HepG2 (cell line): Measurements from ENCODE around the gene FDPS. TPM values are rescaled to one million over a fixed set of nuclear protein-coding genes. Genes with fewer than 3 reads are reported as not detected.

Source experiments
- ELF1 ChIP-seq: sonication (generic); formaldehyde crosslinking; IDR thresholded peaks from 2 replicates; pipeline ENCODE4 v1.4.0; 2020; ENCODE audit warnings: missing genetic modification reagents
- GABPB1 ChIP-seq: IDR thresholded peaks from 2 replicates; pipeline ENCODE4 v1.6.1; 2016; ENCODE audit warnings: mild to moderate bottlenecking, missing genetic modification reagents, moderate library complexity, missing compliant biosample characterization
- HNRNPL ChIP-seq: fragments of 200-400 bp; formaldehyde crosslinking; IDR thresholded peaks from 2 replicates; pipeline ENCODE4 v1.6.1; 2017; ENCODE audit warnings: mild to moderate bottlenecking, low read depth, low read length
- KLF11 ChIP-seq: IDR thresholded peaks from 2 replicates; pipeline ENCODE4 v1.6.1; 2016; ENCODE audit warnings: missing compliant biosample characterization
- TCF7L2 ChIP-seq: IDR thresholded peaks from 2 replicates; pipeline ENCODE4 v1.6.1; 2011; ENCODE audit warnings: mild to moderate bottlenecking, low read depth, low read length, moderate library complexity
- YEATS4 ChIP-seq: sonication (generic); formaldehyde crosslinking; IDR thresholded peaks from 2 replicates; pipeline ENCODE4 v1.4.0; 2020; ENCODE audit warnings: missing genetic modification reagents, borderline replicate concordance
- ZC3H4 ChIP-seq: sonication (generic); formaldehyde crosslinking; IDR thresholded peaks from 2 replicates; pipeline ENCODE4 v1.4.0; 2020; ENCODE audit warnings: missing genetic modification reagents, borderline replicate concordance
- ZNF549 ChIP-seq: sonication (generic); formaldehyde crosslinking; IDR thresholded peaks from 2 replicates; pipeline ENCODE4 v1.5.0; 2020; ENCODE audit warnings: missing genetic modification reagents
- polyA plus RNA-seq, 8 experiments: library from polyadenylated mRNA; depleted of rRNA in 3 of 8; stranded (reverse) in 7 of 8; unstranded in 1 of 8; fragments of >200 nt; fragmentation: Illumina TruSeq in 4 of 8; extraction: Trizol in 4 of 8; gene quantifications; 2 replicates each; pipeline versions ENCODE4 v1.2.1 to v1.2.3, GENCODE V29; 2011 to 2016; ENCODE audit warnings: low read depth in 4 of 8, missing spikeins in 1 of 8, mixed read lengths in 1 of 8; ENCODE audit not compliant: insufficient read depth in 1 of 8
- total RNA-seq, 5 experiments: library from RNA; depleted of rRNA; stranded (reverse); fragments of >200 nt; fragmentation: Illumina TruSeq; extraction: Trizol; gene quantifications; 2 replicates each; pipeline ENCODE4 v1.2.3, GENCODE V29; 2016; ENCODE audit warnings: low read depth in 1 of 5
- TF ChIP-seq, protein P1 (sequence below): sonication (generic); formaldehyde crosslinking; IDR thresholded peaks from 2 replicates; pipeline ENCODE4 v1.5.1; 2020; ENCODE audit warnings: missing genetic modification reagents, mild to moderate bottlenecking, borderline replicate concordance
- TF ChIP-seq, protein P2 (sequence below): sonication (generic); formaldehyde crosslinking; conservative IDR thresholded peaks from 2 replicates; pipeline ENCODE4 v1.8.1; 2023; ENCODE audit warnings: missing genetic modification reagents
- TF ChIP-seq, protein P3 (sequence below): sonication (generic); formaldehyde crosslinking; conservative IDR thresholded peaks from 2 replicates; pipeline ENCODE4 v1.4.0; 2020; ENCODE audit warnings: missing genetic modification reagents
- TF ChIP-seq, protein P4 (sequence below): sonication (generic); formaldehyde crosslinking; IDR thresholded peaks from 2 replicates; pipeline ENCODE4 v1.5.1; 2020; ENCODE audit warnings: mild to moderate bottlenecking, missing genetic modification reagents, borderline replicate concordance
- TF ChIP-seq, protein P5 (sequence below): sonication (generic); formaldehyde crosslinking; IDR thresholded peaks from 2 replicates; pipeline ENCODE4 v1.5.0; 2020; ENCODE audit warnings: mild to moderate bottlenecking, missing genetic modification reagents

Gene FDPS
- total and polyA plus RNA-seq, 2 of the 13 experiments (the other 11 are each of a cell fraction or from before 2014, with no cell fraction given), result 264 to 519 TPM

DNA sequence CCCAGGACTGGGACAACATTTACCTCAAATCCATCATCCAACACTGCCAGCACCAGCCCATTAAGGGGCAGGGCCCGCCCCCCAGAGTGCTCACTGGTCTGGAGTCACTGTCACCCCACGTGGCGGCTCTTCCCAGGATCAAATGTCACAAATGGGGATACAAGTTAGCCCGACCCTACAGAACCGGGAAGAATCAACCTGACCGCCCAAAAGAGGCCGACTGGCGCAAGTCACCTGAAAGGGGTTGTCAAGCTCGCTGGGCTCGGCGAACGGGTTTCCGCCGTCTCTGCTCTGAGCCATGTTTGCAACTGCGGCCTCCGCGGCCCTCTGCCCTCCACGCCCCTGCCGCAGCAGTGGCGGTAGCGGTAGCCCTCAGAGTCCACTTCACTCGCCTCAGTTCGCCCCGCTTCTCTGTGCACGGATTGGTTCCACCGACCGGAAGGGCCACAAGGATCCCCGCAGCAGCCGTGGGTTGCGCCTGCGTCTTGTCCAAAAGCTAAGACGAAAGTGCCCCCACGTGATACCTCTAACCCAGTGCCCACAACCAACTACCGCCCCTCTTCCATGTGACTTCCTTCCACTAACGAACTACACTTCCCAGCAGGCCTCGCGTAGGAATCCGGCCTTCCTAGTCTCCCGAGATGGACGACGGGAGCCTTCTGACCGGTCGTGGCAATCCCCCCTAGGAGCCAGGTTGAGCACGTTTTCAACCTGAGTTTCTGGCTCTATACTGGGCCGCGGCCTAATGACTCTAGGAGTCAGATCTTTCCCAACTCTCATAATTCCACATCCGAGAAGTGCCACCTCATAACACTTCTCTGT lies 46.6 kb upstream of the FDPS start, which contains the start of gene SCAMP3 (continued):
- TF ChIP-seq ZC3H4 (CRISPR knock-in tag) (peak; percentile 21; the same call in 1 of the 2 replicates), GABPB1 (CRISPR knock-in tag) (peak; percentile 93), YEATS4 (peak; percentile 36; the same call in 1 of the 2 replicates), TCF7L2 (no peak), KLF11 (CRISPR knock-in tag) (0 out of 2 replicates have a peak, but pooled peaks have one; percentile 52), ELF1 (peak; percentile 95), HNRNPL (no peak; the same call in 1 of the 2 replicates), ZNF549 (CRISPR knock-in tag) (no peak)
- TF ChIP-seq, protein P1, sequence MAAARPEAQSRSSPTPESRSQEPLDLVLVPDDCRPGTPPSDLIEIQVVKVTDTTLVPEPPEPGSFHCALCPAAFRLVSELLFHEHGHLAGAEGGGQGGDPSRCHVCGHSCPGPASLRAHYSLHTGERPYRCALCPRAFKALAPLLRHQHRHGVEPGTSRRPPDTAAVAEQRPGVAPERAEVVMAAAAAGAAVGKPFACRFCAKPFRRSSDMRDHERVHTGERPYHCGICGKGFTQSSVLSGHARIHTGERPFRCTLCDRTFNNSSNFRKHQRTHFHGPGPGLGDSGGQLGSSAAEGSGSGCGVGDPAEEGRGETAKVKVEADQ, result no peak
- TF ChIP-seq, protein P2, sequence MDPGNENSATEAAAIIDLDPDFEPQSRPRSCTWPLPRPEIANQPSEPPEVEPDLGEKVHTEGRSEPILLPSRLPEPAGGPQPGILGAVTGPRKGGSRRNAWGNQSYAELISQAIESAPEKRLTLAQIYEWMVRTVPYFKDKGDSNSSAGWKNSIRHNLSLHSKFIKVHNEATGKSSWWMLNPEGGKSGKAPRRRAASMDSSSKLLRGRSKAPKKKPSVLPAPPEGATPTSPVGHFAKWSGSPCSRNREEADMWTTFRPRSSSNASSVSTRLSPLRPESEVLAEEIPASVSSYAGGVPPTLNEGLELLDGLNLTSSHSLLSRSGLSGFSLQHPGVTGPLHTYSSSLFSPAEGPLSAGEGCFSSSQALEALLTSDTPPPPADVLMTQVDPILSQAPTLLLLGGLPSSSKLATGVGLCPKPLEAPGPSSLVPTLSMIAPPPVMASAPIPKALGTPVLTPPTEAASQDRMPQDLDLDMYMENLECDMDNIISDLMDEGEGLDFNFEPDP, result no peak
- TF ChIP-seq, protein P3, sequence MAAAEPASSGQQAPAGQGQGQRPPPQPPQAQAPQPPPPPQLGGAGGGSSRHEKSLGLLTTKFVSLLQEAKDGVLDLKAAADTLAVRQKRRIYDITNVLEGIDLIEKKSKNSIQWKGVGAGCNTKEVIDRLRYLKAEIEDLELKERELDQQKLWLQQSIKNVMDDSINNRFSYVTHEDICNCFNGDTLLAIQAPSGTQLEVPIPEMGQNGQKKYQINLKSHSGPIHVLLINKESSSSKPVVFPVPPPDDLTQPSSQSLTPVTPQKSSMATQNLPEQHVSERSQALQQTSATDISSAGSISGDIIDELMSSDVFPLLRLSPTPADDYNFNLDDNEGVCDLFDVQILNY (CRISPR knock-in tag), result peak; percentile 72; the same call in 1 of the 2 replicates
- TF ChIP-seq, protein P4, sequence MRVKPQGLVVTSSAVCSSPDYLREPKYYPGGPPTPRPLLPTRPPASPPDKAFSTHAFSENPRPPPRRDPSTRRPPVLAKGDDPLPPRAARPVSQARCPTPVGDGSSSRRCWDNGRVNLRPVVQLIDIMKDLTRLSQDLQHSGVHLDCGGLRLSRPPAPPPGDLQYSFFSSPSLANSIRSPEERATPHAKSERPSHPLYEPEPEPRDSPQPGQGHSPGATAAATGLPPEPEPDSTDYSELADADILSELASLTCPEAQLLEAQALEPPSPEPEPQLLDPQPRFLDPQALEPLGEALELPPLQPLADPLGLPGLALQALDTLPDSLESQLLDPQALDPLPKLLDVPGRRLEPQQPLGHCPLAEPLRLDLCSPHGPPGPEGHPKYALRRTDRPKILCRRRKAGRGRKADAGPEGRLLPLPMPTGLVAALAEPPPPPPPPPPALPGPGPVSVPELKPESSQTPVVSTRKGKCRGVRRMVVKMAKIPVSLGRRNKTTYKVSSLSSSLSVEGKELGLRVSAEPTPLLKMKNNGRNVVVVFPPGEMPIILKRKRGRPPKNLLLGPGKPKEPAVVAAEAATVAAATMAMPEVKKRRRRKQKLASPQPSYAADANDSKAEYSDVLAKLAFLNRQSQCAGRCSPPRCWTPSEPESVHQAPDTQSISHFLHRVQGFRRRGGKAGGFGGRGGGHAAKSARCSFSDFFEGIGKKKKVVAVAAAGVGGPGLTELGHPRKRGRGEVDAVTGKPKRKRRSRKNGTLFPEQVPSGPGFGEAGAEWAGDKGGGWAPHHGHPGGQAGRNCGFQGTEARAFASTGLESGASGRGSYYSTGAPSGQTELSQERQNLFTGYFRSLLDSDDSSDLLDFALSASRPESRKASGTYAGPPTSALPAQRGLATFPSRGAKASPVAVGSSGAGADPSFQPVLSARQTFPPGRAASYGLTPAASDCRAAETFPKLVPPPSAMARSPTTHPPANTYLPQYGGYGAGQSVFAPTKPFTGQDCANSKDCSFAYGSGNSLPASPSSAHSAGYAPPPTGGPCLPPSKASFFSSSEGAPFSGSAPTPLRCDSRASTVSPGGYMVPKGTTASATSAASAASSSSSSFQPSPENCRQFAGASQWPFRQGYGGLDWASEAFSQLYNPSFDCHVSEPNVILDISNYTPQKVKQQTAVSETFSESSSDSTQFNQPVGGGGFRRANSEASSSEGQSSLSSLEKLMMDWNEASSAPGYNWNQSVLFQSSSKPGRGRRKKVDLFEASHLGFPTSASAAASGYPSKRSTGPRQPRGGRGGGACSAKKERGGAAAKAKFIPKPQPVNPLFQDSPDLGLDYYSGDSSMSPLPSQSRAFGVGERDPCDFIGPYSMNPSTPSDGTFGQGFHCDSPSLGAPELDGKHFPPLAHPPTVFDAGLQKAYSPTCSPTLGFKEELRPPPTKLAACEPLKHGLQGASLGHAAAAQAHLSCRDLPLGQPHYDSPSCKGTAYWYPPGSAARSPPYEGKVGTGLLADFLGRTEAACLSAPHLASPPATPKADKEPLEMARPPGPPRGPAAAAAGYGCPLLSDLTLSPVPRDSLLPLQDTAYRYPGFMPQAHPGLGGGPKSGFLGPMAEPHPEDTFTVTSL (CRISPR knock-in tag), result 0 out of 2 replicates have a peak, but pooled peaks have one; percentile 31
- TF ChIP-seq, protein P5, sequence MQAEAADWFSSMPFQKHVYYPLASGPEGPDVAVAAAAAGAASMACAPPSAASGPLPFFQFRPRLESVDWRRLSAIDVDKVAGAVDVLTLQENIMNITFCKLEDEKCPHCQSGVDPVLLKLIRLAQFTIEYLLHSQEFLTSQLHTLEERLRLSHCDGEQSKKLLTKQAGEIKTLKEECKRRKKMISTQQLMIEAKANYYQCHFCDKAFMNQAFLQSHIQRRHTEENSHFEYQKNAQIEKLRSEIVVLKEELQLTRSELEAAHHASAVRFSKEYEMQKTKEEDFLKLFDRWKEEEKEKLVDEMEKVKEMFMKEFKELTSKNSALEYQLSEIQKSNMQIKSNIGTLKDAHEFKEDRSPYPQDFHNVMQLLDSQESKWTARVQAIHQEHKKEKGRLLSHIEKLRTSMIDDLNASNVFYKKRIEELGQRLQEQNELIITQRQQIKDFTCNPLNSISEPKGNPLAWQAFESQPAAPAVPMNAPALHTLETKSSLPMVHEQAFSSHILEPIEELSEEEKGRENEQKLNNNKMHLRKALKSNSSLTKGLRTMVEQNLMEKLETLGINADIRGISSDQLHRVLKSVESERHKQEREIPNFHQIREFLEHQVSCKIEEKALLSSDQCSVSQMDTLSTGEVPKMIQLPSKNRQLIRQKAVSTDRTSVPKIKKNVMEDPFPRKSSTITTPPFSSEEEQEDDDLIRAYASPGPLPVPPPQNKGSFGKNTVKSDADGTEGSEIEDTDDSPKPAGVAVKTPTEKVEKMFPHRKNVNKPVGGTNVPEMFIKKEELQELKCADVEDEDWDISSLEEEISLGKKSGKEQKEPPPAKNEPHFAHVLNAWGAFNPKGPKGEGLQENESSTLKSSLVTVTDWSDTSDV (CRISPR knock-in tag), result no peak; the same call in 1 of the 2 replicates
